Left forelimb (tissue), 1 donor: ENCODE data around the gene TRIM60.
"Not testable (repeated sequence)": the region's sequence is repeated elsewhere in the genome, so short reads cannot be mapped to it uniquely, and the experiment has no call there.

Experiments used
- DNase-seq: peaks from one replicate; pipeline ENCODE4 v3.0.0-alpha.2; 2018; ENCODE audit warnings: low spot score

The TRIM60 gene

GRCh38 chr4:165031436-165032211 is at the start of gene TRIM60:
TSS of gene TRIM60 (plus strand) at chr4:165031999. CDS start at chr4:165040073, 8,074 bp downstream.
- no peak for DNase-seq

DNA sequence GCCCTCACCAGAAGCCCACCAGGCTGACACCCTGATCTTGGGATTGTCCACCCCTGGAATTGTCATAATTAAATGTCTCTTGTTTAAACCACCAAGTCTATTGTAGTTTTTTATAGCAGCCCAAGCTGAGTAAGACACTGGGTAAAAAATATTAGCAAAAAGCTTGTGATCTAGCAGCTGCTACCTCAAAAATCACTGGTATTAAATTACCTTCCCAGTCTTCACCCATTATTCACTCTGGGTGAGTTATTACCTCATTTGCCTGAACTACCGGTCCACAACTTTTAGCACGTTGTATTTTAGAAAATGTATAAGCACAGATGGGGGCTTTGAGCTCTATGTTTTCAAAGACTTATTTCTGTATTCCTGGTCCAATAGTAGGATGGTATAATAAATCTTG is 42.3 kb upstream of the TRIM60 start:
- no peak for DNase-seq

GRCh38 chr4:164990786-164991185 is 41.0 kb upstream of the TRIM60 start:
- not testable (repeated sequence) for DNase-seq

- not testable (repeated sequence) for DNase-seq
These were observed 35.7 kb upstream of the TRIM60 start for GRCh38 chr4:164996123-164996522.

- no peak for DNase-seq
These were observed 34.5 kb upstream of the TRIM60 start for GRCh38 chr4:164997324-164997723.

DNA sequence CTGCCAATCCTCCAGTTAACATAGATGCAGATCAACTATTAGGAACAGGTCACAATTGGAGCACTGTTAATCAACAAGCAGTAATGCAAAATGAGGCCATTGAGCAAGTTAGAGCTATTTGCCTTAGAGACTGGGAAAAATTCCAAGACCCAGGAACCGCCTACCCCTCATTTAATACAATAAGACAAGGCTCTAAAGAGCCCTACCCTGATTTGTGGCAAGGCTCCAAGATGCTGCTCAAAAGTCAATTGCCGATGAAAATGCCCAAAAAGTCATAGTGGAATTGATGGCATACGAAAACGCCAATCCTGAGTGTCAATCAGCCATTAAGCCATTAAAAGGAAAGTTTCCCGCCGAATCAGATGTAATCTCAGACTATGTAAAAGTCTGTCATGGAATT is 33.9 kb upstream of the TRIM60 start:
- no peak for DNase-seq

DNA sequence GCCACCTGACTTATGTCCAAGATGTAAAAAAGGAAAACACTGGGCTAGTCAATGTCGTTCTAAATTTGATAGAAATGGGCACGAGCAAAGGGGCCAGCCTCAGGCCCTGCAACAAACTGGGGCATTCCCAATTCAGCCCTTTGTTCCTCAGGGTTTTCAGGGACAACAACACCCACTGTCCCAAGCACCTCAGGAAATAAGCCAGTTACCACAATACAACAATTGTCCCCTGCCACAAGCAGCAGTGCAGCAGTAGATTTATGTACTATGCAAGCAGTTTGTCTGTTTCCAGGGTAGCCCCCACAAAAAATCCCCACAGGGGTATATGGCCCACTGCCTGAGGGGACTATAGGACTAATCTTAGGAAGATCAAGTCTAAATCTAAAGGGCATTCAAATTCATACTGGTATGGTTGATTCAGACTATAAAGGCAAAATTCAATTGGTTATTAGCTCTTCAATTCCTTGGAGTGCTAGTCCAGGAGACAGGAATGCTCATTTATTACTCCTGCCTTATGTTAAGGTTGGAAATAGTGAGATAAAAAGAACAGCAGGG is 33.2 kb upstream of the TRIM60 start:
- DNase-seq, result not testable (repeated sequence)

GRCh38 chr4:165001957-165002356 is 29.8 kb upstream of the TRIM60 start:
- DNase-seq, result not testable (repeated sequence)

- DNase-seq, result no peak
These were observed 26.4 kb upstream of the TRIM60 start for GRCh38 chr4:165005352-165005925.

DNA sequence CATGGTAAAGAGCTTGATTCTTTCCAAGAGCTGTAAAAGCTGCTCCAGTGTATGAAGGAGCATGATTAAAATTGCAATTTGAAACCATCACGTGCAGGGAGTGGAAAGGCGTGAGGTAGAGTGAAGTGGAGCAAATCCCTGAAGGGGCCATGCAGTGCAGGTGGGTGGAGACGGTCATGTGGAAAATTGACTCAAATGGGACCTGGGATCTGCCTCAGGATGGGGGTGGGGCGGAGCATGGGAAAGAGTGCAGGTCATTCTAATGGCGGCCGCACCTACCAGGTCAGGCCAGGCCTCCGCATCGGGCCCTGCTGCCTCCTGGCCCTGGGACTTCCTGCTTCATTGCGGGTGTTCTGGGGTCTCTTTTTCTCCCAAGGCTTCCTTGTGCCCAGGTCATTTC is 25.3 kb upstream of the TRIM60 start:
- DNase-seq, result no peak

DNA sequence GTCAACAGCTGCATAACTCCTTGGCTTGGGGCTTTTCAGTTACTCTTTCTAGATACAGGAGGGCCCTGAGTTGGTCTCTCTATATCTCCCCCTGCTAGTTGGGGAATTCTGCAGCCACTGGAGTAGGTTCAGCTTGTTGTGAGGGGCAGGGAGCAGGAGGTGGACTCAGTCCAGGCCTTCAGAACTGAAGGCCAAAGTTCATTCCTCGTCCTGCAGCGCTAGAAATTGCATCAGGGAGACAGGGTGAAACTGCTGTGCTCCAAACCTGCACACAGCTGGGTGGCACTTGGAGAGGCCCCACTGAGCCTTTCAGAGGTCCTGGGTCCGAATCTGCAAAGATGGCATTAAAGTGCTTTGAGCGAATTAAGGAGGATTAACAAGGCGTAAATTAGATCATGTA is 24.9 kb upstream of the TRIM60 start:
- no peak for DNase-seq

- no peak for DNase-seq
These were observed 22.1 kb upstream of the TRIM60 start for GRCh38 chr4:165009493-165010227.

- no peak for DNase-seq
These were observed 21.3 kb upstream of the TRIM60 start for GRCh38 chr4:165010487-165010886.

GRCh38 chr4:165010991-165011390 is 20.8 kb upstream of the TRIM60 start:
- DNase-seq, result no peak

DNA sequence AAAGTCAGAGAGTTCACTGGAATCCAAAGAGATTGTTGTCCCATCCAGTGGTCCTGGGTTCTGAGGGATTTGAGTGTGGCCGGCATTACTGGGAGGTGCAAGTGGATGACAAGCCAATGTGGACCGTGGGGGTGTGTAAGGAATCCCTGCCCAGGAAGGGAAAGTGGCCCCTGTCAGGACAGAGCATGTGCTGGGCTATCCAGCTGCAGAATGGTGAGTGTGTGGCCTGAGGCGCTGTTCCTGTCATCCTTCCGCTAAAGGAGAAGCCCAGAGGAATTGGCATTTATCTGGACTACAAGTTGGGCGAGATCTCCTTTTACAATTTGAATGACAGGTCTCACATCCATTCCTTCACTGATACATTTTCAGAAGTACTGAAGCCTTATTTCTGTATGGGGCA is 20.4 kb upstream of the TRIM60 start:
- no peak for DNase-seq

- DNase-seq, result no peak
These were observed 18.1 kb upstream of the TRIM60 start for GRCh38 chr4:165013691-165014090.

- no peak for DNase-seq
These were observed 14.8 kb upstream of the TRIM60 start for GRCh38 chr4:165016971-165017370.

DNA sequence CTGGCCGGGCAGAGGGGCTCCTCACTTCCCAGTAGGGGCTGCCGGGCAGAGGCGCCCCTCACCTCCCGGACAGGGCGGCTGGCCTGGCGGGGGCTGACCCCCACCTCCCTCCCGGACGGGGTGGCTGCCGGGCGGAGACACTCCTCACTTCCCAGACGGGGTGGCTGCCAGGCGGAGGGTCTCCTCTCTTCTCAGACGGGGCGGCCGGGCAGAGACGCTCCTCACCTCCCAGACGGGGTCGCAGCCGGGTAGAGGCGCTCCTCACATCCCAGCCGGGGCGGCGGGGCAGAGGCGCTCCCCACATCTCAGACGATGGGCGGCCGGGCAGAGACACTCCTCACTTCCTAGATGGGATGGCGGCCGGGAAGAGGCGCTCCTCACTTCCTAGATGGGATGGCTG is 11.8 kb upstream of the TRIM60 start:
- DNase-seq, result not testable (repeated sequence)

DNA sequence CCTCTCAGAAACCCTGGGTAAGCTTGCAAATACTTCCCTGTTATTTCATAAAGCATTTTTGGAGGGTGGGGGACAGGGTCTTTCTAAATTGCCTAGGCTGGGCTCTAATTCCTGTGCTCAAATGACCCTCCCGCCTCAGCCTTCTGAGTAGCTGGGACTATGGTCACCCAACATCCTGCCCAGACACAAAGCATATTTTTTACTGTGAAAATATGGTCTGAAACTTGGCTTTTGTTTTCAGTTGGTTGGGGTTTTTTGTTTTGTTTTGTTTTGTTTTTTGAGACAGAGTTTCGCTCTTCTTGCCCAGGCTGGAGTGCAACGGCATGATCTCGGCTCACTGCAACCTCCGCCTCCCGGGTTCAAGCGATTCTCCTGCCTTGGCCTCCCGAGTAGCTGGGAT is 6.0 kb upstream of the TRIM60 start:
- DNase-seq, result not testable (repeated sequence)

GRCh38 chr4:165027762-165028402 is 3.9 kb upstream of the TRIM60 start:
- DNase-seq, result no peak

DNA sequence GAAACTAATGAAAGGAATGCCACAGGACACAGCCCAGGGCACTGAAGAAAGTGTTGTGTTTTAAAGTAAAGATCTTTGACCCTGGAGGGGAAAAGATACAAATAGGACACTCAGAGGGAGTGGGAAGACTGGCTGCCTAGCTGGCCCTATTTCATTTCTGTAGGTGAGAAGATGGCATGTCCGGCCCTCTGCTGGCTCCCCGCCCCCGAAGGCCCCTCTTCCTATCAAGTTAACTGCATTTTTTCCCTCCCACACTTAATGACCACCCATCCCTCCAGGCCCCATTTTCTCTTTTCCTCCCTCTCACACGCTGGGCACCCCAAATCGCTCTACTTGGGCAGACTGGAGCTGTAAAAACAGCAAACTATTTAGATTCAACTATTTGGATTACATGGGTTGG is 16.4 kb downstream of the TRIM60 start:
- no peak for DNase-seq

- no peak for DNase-seq
These were observed 20.8 kb downstream of the TRIM60 start for GRCh38 chr4:165052627-165053026.
